Keratinocyte (primary cell): ENCODE results near the gene DNAH10.

Experiments
- EZH2 ChIP-seq: IDR thresholded peaks from one replicate; pipeline ENCODE4 v1.6.1; 2012; ENCODE audit warnings: inconsistent platforms, mild to moderate bottlenecking, low read length, moderate library complexity
- TF ChIP-seq, protein P1 (sequence below), 3 experiments: IDR thresholded peaks in 1 of 3; conservative IDR thresholded peaks in 1 of 3; optimal IDR thresholded peaks in 1 of 3; 2 replicates in 2 of 3; 3 replicates in 1 of 3; pipeline versions ENCODE3 to v1.5.1; 2011; ENCODE audit warnings: low read length in 3 of 3, mild to moderate bottlenecking in 3 of 3, moderate library complexity in 2 of 3, control low read depth in 1 of 3, inconsistent platforms in 1 of 3; ENCODE audit not compliant: insufficient read depth in 2 of 3; ENCODE audit errors: extremely low read depth in 1 of 3

DNA sequence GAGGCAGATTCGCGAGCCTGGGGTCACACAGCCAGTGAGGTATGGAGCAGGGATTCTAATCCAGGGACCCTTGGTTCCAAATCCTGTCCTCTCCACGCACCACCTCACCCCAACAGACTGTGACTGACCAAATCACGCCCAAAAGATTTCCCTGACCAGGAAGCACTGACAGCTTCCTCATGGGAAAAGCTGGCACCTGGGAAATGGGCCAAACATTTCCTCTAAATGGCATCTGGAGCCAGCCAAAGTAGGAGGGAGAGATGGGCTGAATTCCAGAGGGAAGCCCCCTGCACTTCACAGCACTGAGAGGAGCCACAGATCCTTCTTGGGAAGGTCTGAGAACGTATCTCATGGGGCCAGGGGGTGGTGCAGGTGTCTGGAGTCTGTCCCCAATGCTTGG, 181.7 kb downstream of the DNAH10 start:
- TF ChIP-seq, protein P1, sequence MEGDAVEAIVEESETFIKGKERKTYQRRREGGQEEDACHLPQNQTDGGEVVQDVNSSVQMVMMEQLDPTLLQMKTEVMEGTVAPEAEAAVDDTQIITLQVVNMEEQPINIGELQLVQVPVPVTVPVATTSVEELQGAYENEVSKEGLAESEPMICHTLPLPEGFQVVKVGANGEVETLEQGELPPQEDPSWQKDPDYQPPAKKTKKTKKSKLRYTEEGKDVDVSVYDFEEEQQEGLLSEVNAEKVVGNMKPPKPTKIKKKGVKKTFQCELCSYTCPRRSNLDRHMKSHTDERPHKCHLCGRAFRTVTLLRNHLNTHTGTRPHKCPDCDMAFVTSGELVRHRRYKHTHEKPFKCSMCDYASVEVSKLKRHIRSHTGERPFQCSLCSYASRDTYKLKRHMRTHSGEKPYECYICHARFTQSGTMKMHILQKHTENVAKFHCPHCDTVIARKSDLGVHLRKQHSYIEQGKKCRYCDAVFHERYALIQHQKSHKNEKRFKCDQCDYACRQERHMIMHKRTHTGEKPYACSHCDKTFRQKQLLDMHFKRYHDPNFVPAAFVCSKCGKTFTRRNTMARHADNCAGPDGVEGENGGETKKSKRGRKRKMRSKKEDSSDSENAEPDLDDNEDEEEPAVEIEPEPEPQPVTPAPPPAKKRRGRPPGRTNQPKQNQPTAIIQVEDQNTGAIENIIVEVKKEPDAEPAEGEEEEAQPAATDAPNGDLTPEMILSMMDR (optimal IDR thresholded peaks at IDR 0.05 in 1 of 3, IDR thresholded peaks at IDR 0.05 in 1 of 3, conservative IDR thresholded peaks at IDR 0.05 in 1 of 3; ENCODE audit: extremely low read depth in 1 of 3, insufficient read depth in 2 of 3, low read length in 3 of 3), result no peak
- TF ChIP-seq EZH2, result no peak
